IPS-15b (cell line): ENCODE data around the gene IQSEC1.

Source experiments
- H3K27me3 ChIP-seq: one replicate; pipeline ENCODE4 v1.6.1; 2013; ENCODE audit warnings: low read length; ENCODE audit not compliant: control insufficient read depth, insufficient read depth
- H3K36me3 ChIP-seq: one replicate; pipeline ENCODE4 v1.6.1; 2013; ENCODE audit warnings: low read length; ENCODE audit not compliant: control insufficient read depth, insufficient read depth
- H3K4me1 ChIP-seq: one replicate; pipeline ENCODE4 v1.6.1; 2013; ENCODE audit warnings: mild to moderate bottlenecking, low read length; ENCODE audit not compliant: control insufficient read depth, insufficient read depth
- H3K4me3 ChIP-seq: one replicate; pipeline ENCODE4 v1.5.1; 2013; ENCODE audit warnings: low read depth, low read length
- H3K9ac ChIP-seq: one replicate; pipeline ENCODE4 v1.6.1; 2013; ENCODE audit warnings: low read depth, mild to moderate bottlenecking, low read length
- H3K9me3 ChIP-seq: one replicate; pipeline ENCODE4 v1.6.1; 2013; ENCODE audit warnings: mild to moderate bottlenecking, low read length; ENCODE audit not compliant: control insufficient read depth, insufficient read depth

IQSEC1 gene

GRCh38 chr3:13091898-13092611 lies 18.8 kb upstream of the IQSEC1 start:
- no peaks in the 10 kb centered on the region for H3K9me3 ChIP-seq
- no peaks in the 10 kb centered on the region for H3K36me3 ChIP-seq
- no peak overlapping the region for H3K9ac ChIP-seq
- H3K27me3 ChIP-seq, result no peaks in the 10 kb centered on the region
- no peaks in the 10 kb centered on the region for H3K4me1 ChIP-seq
- H3K4me3 ChIP-seq, result no peak overlapping the region

DNA sequence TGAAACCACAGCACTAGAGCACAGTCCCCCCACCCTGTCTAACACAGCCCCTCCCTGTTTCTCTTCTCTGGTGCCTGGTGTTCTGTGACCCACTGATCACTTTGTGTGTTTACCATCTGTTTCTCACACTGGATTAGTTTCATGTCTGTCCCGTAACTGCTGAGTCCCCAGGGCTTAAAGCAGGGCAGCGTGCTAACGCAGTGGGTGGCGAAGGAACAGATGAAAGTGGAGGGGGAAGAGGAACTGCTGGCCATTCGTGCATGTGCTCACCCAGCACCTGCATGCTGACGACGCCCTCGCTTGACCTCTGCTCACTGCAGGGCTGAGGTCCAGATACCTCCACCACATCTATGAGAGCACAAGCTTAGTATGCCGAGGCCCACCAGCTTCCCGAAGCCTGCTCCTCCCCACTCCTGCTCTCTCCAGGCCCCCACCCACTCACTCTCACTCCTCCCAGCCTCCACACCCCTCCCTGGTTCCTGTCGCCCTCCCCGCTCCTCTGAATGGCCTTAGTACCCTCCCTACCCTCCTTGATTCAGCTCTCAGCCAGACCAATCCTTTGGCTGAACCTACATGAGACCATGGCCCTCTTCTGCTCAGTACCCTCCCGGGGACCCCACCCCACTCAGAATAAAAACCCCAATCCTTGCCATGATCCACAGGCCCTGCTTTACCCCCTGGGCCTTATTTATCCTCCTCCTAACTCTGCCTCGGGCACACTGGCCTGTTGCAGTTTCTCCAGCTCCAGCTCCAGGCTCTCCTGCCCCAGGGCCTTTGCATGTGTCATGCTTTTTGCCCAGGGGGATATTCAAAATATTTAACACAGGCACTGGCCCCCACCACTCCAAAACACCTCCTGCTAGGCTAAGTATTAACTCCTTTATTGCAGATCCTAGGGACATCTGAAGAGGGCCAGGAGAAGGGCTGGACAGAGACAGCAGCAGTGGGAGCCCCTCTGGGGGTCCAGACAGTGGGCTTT lies 15.1 kb upstream of the IQSEC1 start:
- Histone ChIP-seq H3K4me3 (no peak overlapping the region), H3K27me3 (no peaks in the 10 kb centered on the region), H3K36me3 (no peaks in the 10 kb centered on the region), H3K9ac (no peak overlapping the region), H3K4me1 (no peaks in the 10 kb centered on the region), H3K9me3 (no peaks in the 10 kb centered on the region)

DNA sequence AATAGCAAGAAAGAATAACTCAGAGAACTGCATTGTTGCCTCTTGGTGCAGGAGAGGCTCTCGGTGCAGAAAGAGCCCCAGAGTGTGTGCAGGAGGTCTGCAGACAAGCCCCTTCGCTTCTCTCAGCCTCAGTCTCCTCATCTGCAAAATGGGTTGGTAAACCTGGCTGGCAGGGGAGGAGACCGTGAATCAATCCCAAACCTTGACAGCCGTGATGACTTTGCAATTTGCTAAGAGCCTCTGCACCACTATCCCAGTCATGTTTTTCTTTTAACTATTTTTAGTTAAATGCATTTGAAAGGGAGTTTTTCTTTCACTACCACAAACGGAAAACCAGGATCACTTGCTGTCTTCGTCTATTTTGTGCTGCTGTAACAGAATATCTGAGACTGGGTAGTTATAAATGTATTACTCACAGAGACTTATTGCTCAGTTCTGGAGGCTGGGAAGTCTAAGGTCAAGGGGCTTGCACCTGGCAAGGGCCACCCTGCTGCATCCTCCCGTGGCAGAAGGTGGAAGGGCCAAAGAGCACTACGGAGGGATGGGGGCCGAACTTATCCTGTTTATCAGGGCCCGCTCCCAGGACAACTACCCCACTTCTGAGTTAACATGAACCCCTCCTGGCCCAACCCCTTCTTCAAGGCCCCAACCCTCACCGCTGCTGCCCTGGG lies 14.2 kb upstream of the IQSEC1 start:
- H3K27me3 ChIP-seq, result no peaks in the 10 kb centered on the region
- H3K4me1 ChIP-seq, result no peaks in the 10 kb centered on the region
- H3K36me3 ChIP-seq, result no peaks in the 10 kb centered on the region
- H3K4me3 ChIP-seq, result no peak overlapping the region
- H3K9me3 ChIP-seq, result no peaks in the 10 kb centered on the region
- no peak overlapping the region for H3K9ac ChIP-seq

DNA sequence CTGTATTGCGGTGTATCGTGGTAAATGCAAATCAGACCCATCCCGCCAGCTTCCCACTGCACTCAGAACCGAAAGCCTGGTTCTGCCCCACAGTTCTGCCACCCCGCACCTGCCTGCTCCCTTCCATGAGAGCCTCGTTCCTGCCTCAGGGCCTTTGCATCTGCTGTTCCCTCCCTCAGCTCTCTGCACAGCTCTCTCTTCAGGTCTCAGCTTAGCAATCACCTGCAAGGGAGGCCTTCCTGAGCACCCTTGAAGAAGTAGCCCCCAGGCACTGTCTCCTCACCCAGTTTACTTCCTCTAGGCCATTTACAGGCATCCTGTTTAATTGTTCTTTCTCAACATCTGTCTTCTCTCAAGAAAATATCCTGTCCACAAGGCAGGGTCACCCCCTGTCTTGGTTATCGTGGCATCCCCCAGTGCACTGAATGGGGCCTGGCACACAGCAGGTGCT lies 13.3 kb upstream of the IQSEC1 start:
- Histone ChIP-seq H3K36me3 (no peaks in the 10 kb centered on the region), H3K9me3 (no peaks in the 10 kb centered on the region), H3K4me3 (no peak overlapping the region), H3K4me1 (no peaks in the 10 kb centered on the region), H3K9ac (no peak overlapping the region), H3K27me3 (no peaks in the 10 kb centered on the region)

DNA sequence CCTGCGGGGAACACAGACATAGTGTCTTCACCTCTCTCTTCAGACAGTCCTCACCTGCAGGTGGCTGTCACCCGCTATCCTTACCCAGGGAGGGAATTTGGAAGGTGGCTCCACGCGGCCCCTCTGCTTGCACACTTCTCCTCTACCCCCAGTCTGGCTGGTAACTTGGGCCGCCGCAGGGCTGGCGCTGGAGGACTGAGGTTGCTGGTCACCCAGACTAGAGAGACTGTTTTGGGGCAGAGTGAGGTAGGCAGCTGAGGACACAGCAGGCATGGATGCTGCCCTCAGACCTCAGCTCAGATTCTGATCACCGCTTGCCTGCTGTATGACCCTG lies 12.6 kb upstream of the IQSEC1 start:
- H3K9me3 ChIP-seq, result no peaks in the 10 kb centered on the region
- no peak overlapping the region for H3K4me3 ChIP-seq
- H3K36me3 ChIP-seq, result no peaks in the 10 kb centered on the region
- H3K27me3 ChIP-seq, result no peaks in the 10 kb centered on the region
- no peak overlapping the region for H3K9ac ChIP-seq
- no peaks in the 10 kb centered on the region for H3K4me1 ChIP-seq

- no peaks in the 10 kb centered on the region for H3K27me3 ChIP-seq
- no peak overlapping the region for H3K4me3 ChIP-seq
- no peaks in the 10 kb centered on the region for H3K4me1 ChIP-seq
- H3K36me3 ChIP-seq, result no peaks in the 10 kb centered on the region
- no peak overlapping the region for H3K9ac ChIP-seq
- no peaks in the 10 kb centered on the region for H3K9me3 ChIP-seq
These were observed 12.0 kb upstream of the IQSEC1 start for GRCh38 chr3:13085081-13085845.

DNA sequence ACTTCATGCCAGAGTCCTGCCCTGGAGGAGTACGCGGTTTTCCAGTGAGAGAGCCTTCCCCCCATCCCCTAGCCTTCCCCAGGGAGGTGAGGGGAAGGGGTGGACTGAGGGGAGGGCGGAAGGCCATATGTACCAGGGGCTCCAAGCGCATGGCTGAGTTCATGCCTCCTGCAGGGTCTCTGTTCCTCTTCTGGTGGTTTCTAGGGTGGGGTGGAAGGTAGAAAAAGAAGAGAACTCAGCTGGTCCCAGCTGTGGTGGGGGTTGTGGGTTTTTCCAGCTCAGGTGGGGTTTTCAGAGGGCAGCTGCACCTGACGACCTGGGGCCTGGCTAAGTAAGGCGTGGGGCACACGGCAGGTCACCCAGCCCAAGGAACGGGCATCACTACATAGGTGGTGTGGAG lies 10.7 kb upstream of the IQSEC1 start:
- Histone ChIP-seq H3K4me1 (no peaks in the 10 kb centered on the region), H3K9me3 (no peaks in the 10 kb centered on the region), H3K4me3 (no peak overlapping the region), H3K27me3 (no peaks in the 10 kb centered on the region), H3K36me3 (no peaks in the 10 kb centered on the region), H3K9ac (no peak overlapping the region)

DNA sequence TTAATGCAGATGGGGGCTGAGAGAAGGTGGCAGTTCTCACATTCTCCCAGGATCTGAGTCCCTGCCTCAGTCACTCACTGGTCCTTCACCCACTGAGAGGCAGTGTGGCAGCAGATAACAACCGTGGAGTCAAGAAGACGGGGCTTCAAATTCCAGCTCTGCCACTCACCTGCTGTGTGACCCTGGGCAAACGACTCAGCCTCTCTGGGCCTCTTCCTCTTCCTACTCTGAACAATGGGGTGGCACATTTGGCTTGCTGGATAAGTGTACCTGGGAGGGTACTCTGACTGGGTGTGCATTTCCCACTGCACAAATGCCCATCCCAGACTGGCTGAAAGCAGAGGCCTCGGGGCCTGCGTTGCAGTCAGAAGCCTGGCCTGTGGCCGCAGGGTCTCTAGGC lies 10.0 kb upstream of the IQSEC1 start:
- H3K4me1 ChIP-seq, result no peaks in the 10 kb centered on the region
- no peaks in the 10 kb centered on the region for H3K27me3 ChIP-seq
- H3K36me3 ChIP-seq, result no peaks in the 10 kb centered on the region
- no peaks in the 10 kb centered on the region for H3K9me3 ChIP-seq
- no peak overlapping the region for H3K9ac ChIP-seq
- no peak overlapping the region for H3K4me3 ChIP-seq

- Histone ChIP-seq H3K36me3 (no peaks in the 10 kb centered on the region), H3K4me3 (no peak overlapping the region), H3K9me3 (no peaks in the 10 kb centered on the region), H3K9ac (no peak overlapping the region), H3K4me1 (no peaks in the 10 kb centered on the region), H3K27me3 (no peaks in the 10 kb centered on the region)
These were observed 9.4 kb upstream of the IQSEC1 start for GRCh38 chr3:13082677-13083076.

GRCh38 chr3:13081603-13082360 lies 8.6 kb upstream of the IQSEC1 start:
- no peaks in the 10 kb centered on the region for H3K9me3 ChIP-seq
- H3K9ac ChIP-seq, result no peak overlapping the region
- no peaks in the 10 kb centered on the region for H3K27me3 ChIP-seq
- no peaks in the 10 kb centered on the region for H3K36me3 ChIP-seq
- H3K4me1 ChIP-seq, result no peaks in the 10 kb centered on the region
- H3K4me3 ChIP-seq, result no peak overlapping the region

DNA sequence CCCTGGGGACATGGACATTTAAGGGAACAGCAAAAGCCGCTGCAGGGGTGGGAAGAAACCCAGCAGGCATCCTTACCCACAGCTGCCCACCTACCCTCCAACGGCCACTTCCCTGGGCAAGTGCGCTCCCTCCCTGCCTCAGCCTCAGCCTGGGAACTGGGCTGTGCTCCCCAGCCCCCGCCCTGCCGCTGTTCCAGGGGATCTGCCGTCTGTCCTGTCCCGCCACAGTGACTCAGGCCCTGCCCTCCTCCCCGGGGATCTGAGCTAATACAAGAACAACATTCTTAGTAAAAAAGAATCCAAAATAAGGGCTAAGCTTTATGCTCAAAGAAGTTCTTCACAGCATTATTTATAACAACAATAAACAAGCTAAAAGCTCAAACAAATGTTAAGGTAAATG lies 7.4 kb upstream of the IQSEC1 start:
- Histone ChIP-seq H3K9me3 (no peaks in the 10 kb centered on the region), H3K4me3 (no peak overlapping the region), H3K4me1 (no peaks in the 10 kb centered on the region), H3K9ac (no peak overlapping the region), H3K27me3 (no peaks in the 10 kb centered on the region), H3K36me3 (no peaks in the 10 kb centered on the region)
